ENCODE data around the gene AEN.

DNA sequence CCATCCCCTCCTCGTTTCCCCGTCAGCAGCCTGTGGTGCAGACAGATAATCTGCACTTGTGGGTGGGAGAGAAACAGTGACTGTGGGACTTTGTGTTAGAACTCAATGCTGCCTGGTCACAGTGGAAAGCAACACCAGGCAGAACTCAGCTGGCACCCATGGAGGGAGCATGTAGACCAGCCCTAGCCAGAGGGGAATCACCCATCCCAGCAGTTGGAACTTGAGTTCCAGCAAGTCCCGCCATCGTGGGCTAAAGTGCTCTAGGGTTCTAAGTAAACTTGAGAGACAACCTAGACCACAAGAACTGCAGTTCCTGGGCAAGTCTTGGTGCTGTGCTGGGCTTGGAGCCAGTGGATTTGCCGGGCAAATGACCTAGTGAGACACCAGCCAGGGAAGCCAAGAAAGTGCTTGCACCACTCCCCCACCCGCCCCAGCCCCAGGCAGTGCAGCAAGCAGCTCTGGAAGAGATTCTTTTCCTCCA, 42.0 kb downstream of the AEN start:
- TF ChIP-seq POLR2AphosphoS5 (IDR thresholded peaks at IDR 0.05; ENCODE audit: borderline replicate concordance, low read depth, low read length) = no peak
- TF ChIP-seq EZH2 (IDR thresholded peaks at IDR 0.05) = no peak
- TF ChIP-seq FOXP2 (optimal IDR thresholded peaks at IDR 0.05; ENCODE audit: control extremely low read depth, extremely low read length, insufficient read depth) = no peak
